ENCODE measurements around the gene UBE2O.

The UBE2O gene

DNA sequence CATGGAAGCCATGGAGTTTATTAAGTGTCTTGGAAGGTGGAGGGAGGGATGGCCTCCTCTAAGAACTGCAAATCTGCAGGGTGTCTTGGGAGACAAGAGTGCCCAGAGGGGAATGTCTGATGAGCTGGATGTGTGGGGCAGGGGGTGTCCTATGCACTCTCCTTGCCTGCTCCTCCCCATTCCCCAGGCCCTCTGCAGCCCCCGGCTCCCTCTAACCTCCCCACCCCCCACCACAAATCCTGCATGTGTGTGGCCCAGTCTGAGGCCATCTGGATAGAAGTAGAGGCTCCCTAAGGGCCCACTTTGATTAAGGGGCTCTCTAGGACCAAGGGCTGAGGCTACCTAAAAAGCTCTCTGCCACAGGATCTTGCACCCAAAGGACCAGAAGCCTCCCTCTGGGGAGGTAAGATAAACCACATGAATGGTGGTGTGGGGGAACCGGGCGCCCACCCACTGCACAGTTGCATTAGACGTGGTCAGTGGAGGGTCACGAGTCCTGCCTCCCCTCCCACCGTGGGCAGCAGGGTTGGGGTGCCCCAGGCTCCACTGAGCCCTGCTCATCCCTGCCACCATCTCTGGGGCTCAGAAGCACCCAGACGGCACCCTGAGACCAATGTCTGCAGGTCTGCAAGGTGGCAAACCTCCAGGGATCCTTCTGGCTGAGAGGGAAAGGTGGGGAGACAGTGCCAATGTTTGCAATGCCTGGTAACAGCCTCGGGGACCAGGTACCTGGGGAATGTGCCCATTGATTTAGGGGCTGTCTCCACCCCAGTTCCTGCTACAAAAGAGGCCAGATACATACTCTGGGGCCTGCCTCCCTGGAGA is 15.1 kb upstream of the UBE2O start:
- peaks cover 9% of the 10 kb centered on the region for H3K4me1 ChIP-seq (ENCODE audit: control insufficient read depth, insufficient read depth, low read depth, low read length)
- H4K91ac ChIP-seq (ENCODE audit: low read length), result no peak overlapping the region
- no peak overlapping the region for H2BK15ac ChIP-seq (ENCODE audit: low read depth, poor library complexity, severe bottlenecking)
- no peak overlapping the region for H3K9ac ChIP-seq (ENCODE audit: low read length)
- no peaks in the 10 kb centered on the region for H3K79me1 ChIP-seq (replicated peaks; ENCODE audit: low read length, poor library complexity, severe bottlenecking)
- H4K8ac ChIP-seq (ENCODE audit: low read length), result no peak overlapping the region
- no peak overlapping the region for H3K27ac ChIP-seq (ENCODE audit: low read length, poor library complexity, severe bottlenecking)
- H3K4me2 ChIP-seq (ENCODE audit: low read length, poor library complexity, severe bottlenecking), result no peak overlapping the region
- H2BK5ac ChIP-seq (ENCODE audit: low read depth, low read length, poor library complexity, severe bottlenecking), result no peak overlapping the region
- H3K18ac ChIP-seq (ENCODE audit: low read depth in 1 of 2, low read length in 2 of 2), result no peak overlapping the region
- peaks cover 0 to 49% of the 10 kb centered on the region in 2 experiments for H3K27me3 ChIP-seq (ENCODE audit: control insufficient read depth in 1 of 2, insufficient read depth in 1 of 2, low read length in 2 of 2)
- H2BK120ac ChIP-seq (ENCODE audit: low read depth, low read length), result no peak overlapping the region
- WGBS, result 93% methylated on average over 7 of the region's 8 CpGs
- no peak overlapping the region for H3K23ac ChIP-seq (ENCODE audit: low read length in 2 of 2)
- H3K4ac ChIP-seq (ENCODE audit: low read depth in 1 of 2, low read length in 2 of 2), result no peak overlapping the region
- H2AFZ ChIP-seq (ENCODE audit: low read depth, low read length), result no peak overlapping the region
- no peak overlapping the region for H2BK12ac ChIP-seq (ENCODE audit: low read length in 2 of 2)
- no peak for DNase-seq
- H3K14ac ChIP-seq (ENCODE audit: low read length in 2 of 2), result no peak overlapping the region
- no peaks in the 10 kb centered on the region for H3K9me3 ChIP-seq (ENCODE audit: control insufficient read depth, low read length)
- peaks cover 0 to 44% of the 10 kb centered on the region in 2 experiments for H3K36me3 ChIP-seq (ENCODE audit: control insufficient read depth in 1 of 2, insufficient read depth in 2 of 2, low read depth in 1 of 2, low read length in 2 of 2)
- H2AK5ac ChIP-seq (ENCODE audit: low read length, severe bottlenecking), result no peak overlapping the region
- no peak overlapping the region for H3K4me3 ChIP-seq (ENCODE audit: insufficient read depth in 1 of 2, low read depth in 1 of 2, low read length in 2 of 2)

DNA sequence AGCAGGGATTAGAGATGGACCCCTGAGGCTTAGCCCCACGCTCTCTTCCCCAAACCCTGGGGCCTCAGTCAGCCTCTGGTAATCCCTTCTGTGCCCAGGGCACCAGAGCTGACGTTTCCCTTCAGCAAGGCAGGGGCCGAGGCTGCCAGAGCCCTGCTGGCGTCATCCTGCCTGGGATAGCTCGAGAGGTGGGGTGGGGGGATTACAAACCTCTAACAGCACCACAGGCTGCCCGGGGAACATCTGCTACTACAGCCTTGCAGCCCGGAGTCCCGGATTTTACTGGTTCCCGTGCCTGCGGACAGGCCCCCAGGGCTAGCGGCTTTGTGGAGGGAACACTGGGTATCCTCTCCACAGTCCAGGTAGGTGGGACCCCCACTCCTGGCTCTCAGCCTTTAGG is 14.4 kb upstream of the UBE2O start, which contains the start of gene AANAT:
AANAT (plus strand) TSS at position 238 of the 400 bp plus-strand sequence. CDS start 1,144 bp downstream, outside the sequence.
- Histone ChIP-seq H2AFZ (ENCODE audit: low read depth, low read length) (no peak within 1 kb of the TSS), H3K4me3 (ENCODE audit: insufficient read depth in 1 of 2, low read depth in 1 of 2, low read length in 2 of 2) (no peak within 1 kb of the TSS), H3K14ac (ENCODE audit: low read length in 2 of 2) (no peak within 1 kb of the TSS), H3K4me1 (ENCODE audit: control insufficient read depth, insufficient read depth, low read depth, low read length) (peaks cover 9% of the 10 kb centered on the region), H3K9ac (ENCODE audit: low read length) (no peak within 1 kb of the TSS), H2BK5ac (ENCODE audit: low read depth, low read length, poor library complexity, severe bottlenecking) (no peak within 1 kb of the TSS), H3K27ac (ENCODE audit: low read length, poor library complexity, severe bottlenecking) (no peak within 1 kb of the TSS), H2AK5ac (ENCODE audit: low read length, severe bottlenecking) (no peak within 1 kb of the TSS), H3K4me2 (ENCODE audit: low read length, poor library complexity, severe bottlenecking) (no peak within 1 kb of the TSS), H3K79me1 (replicated peaks; ENCODE audit: low read length, poor library complexity, severe bottlenecking) (no peaks in the 10 kb centered on the region), H3K27me3 (ENCODE audit: control insufficient read depth in 1 of 2, insufficient read depth in 1 of 2, low read length in 2 of 2) (peaks cover 0 to 52% of the 10 kb centered on the region in 2 experiments), H2BK12ac (ENCODE audit: low read length in 2 of 2) (no peak within 1 kb of the TSS), H4K8ac (ENCODE audit: low read length) (no peak within 1 kb of the TSS), H2BK120ac (ENCODE audit: low read depth, low read length) (no peak within 1 kb of the TSS), H3K18ac (ENCODE audit: low read depth in 1 of 2, low read length in 2 of 2) (no peak within 1 kb of the TSS), H3K9me3 (ENCODE audit: control insufficient read depth, low read length) (no peaks in the 10 kb centered on the region), H4K91ac (ENCODE audit: low read length) (no peak within 1 kb of the TSS), H3K36me3 (ENCODE audit: control insufficient read depth in 1 of 2, insufficient read depth in 2 of 2, low read depth in 1 of 2, low read length in 2 of 2) (peaks cover 0 to 37% of the 10 kb centered on the region in 2 experiments), H2BK15ac (ENCODE audit: low read depth, poor library complexity, severe bottlenecking) (no peak within 1 kb of the TSS), H3K4ac (ENCODE audit: low read depth in 1 of 2, low read length in 2 of 2) (no peak within 1 kb of the TSS), H3K23ac (ENCODE audit: low read length in 2 of 2) (no peak within 1 kb of the TSS)
- DNase-seq, result no peak
- WGBS, result 75% methylated on average over 11 of the region's 11 CpGs

DNA sequence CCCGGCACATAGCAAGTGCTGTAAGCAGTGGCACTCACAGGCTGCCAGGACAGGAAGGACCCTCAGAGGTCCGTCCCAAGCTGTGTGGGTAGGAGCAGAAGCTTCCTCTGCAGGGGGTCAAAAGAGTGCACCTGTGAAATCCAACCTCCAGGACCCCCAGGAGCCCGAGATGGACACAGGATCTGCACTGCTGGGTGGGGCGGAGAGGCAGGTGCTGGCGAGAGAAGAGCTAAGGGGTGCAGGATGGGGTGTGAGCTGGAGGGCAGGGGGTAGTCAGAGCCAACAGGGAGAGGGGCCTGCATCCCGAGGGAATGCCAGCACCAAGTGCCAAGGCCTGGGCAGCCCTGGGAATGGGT is 13.8 kb upstream of the UBE2O start:
- Histone ChIP-seq H3K27me3 (ENCODE audit: control insufficient read depth in 1 of 2, insufficient read depth in 1 of 2, low read length in 2 of 2) (peaks cover 0 to 50% of the 10 kb centered on the region in 2 experiments), H3K4me3 (ENCODE audit: insufficient read depth in 1 of 2, low read depth in 1 of 2, low read length in 2 of 2) (no peak overlapping the region), H2BK15ac (ENCODE audit: low read depth, poor library complexity, severe bottlenecking) (no peak overlapping the region), H3K4ac (ENCODE audit: low read depth in 1 of 2, low read length in 2 of 2) (no peak overlapping the region), H3K4me2 (ENCODE audit: low read length, poor library complexity, severe bottlenecking) (no peak overlapping the region), H2AK5ac (ENCODE audit: low read length, severe bottlenecking) (no peak overlapping the region), H2BK12ac (ENCODE audit: low read length in 2 of 2) (no peak overlapping the region), H3K14ac (ENCODE audit: low read length in 2 of 2) (no peak overlapping the region), H3K9me3 (ENCODE audit: control insufficient read depth, low read length) (no peaks in the 10 kb centered on the region), H3K27ac (ENCODE audit: low read length, poor library complexity, severe bottlenecking) (no peak overlapping the region), H3K36me3 (ENCODE audit: control insufficient read depth in 1 of 2, insufficient read depth in 2 of 2, low read depth in 1 of 2, low read length in 2 of 2) (peaks cover 0 to 31% of the 10 kb centered on the region in 2 experiments), H2BK120ac (ENCODE audit: low read depth, low read length) (no peak overlapping the region), H2BK5ac (ENCODE audit: low read depth, low read length, poor library complexity, severe bottlenecking) (no peak overlapping the region), H3K18ac (ENCODE audit: low read depth in 1 of 2, low read length in 2 of 2) (no peak overlapping the region), H3K9ac (ENCODE audit: low read length) (no peak overlapping the region), H3K4me1 (ENCODE audit: control insufficient read depth, insufficient read depth, low read depth, low read length) (peaks cover 9% of the 10 kb centered on the region), H4K91ac (ENCODE audit: low read length) (no peak overlapping the region), H3K79me1 (replicated peaks; ENCODE audit: low read length, poor library complexity, severe bottlenecking) (no peaks in the 10 kb centered on the region), H4K8ac (ENCODE audit: low read length) (no peak overlapping the region), H3K23ac (ENCODE audit: low read length in 2 of 2) (no peak overlapping the region), H2AFZ (ENCODE audit: low read depth, low read length) (no peak overlapping the region)
- 89% methylated on average over 6 of the region's 6 CpGs for WGBS
- DNase-seq, result no peak

DNA sequence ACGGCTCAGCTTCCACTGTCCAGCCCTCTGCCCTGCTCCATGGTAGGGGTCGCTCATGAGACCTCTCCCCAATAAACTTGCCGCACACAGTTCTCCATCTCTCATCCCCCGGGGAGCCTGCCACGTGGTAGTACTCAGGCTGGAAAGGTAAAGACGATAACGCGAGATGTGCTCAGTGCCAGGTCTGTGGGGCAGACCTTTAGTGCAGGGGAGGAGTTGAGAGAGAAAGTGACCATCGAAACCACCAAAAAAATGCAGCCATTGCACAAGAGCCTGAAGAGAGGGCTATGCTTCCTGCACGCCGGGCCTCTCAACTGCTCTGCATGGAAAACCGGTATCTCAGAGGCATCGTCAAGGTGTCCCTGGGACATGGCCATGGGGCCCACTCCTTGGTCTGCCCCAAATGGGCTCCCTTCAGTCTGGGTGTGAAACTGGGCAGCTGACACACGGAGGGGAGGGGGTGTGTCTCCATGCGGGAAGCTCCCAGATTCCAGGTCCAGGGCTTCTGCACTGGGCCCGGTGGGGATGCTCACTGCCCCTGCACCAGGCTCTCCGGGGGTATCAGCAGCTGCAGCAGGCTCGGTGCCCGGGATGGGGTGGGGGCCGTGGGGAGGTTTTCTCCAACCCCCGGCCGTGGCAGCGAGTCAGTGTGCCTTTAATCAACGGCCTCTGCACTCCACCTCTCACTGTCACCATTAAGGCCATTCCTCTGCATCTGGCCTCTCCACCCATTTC is 9.8 kb upstream of the UBE2O start:
- H3K27ac ChIP-seq (ENCODE audit: low read length, poor library complexity, severe bottlenecking), result no peak overlapping the region
- H3K4me2 ChIP-seq (ENCODE audit: low read length, poor library complexity, severe bottlenecking), result no peak overlapping the region
- no peak overlapping the region for H2BK5ac ChIP-seq (ENCODE audit: low read depth, low read length, poor library complexity, severe bottlenecking)
- no peak overlapping the region for H4K8ac ChIP-seq (ENCODE audit: low read length)
- no peak overlapping the region for H2AK5ac ChIP-seq (ENCODE audit: low read length, severe bottlenecking)
- H2BK15ac ChIP-seq (ENCODE audit: low read depth, poor library complexity, severe bottlenecking), result no peak overlapping the region
- H4K91ac ChIP-seq (ENCODE audit: low read length), result no peak overlapping the region
- no peak overlapping the region for H3K4me3 ChIP-seq (ENCODE audit: insufficient read depth in 1 of 2, low read depth in 1 of 2, low read length in 2 of 2)
- H2BK120ac ChIP-seq (ENCODE audit: low read depth, low read length), result no peak overlapping the region
- no peaks in the 10 kb centered on the region for H3K36me3 ChIP-seq (ENCODE audit: control insufficient read depth in 1 of 2, insufficient read depth in 2 of 2, low read depth in 1 of 2, low read length in 2 of 2)
- no peaks in the 10 kb centered on the region for H3K9me3 ChIP-seq (ENCODE audit: control insufficient read depth, low read length)
- H3K27me3 ChIP-seq (ENCODE audit: control insufficient read depth in 1 of 2, insufficient read depth in 1 of 2, low read length in 2 of 2), result peaks cover 0 to 42% of the 10 kb centered on the region in 2 experiments
- no peak overlapping the region for H3K4ac ChIP-seq (ENCODE audit: low read depth in 1 of 2, low read length in 2 of 2)
- H3K23ac ChIP-seq (ENCODE audit: low read length in 2 of 2), result no peak overlapping the region
- H2AFZ ChIP-seq (ENCODE audit: low read depth, low read length), result no peak overlapping the region
- no peak overlapping the region for H3K14ac ChIP-seq (ENCODE audit: low read length in 2 of 2)
- no peak overlapping the region for H3K9ac ChIP-seq (ENCODE audit: low read length)
- no peak for DNase-seq
- peaks cover 9% of the 10 kb centered on the region for H3K4me1 ChIP-seq (ENCODE audit: control insufficient read depth, insufficient read depth, low read depth, low read length)
- H3K79me1 ChIP-seq (replicated peaks; ENCODE audit: low read length, poor library complexity, severe bottlenecking), result no peaks in the 10 kb centered on the region
- H3K18ac ChIP-seq (ENCODE audit: low read depth in 1 of 2, low read length in 2 of 2), result no peak overlapping the region
- no peak overlapping the region for H2BK12ac ChIP-seq (ENCODE audit: low read length in 2 of 2)
- WGBS, result 87% methylated on average over 23 of the region's 24 CpGs

Data from mesenchymal stem cell (in vitro differentiated cells and primary cell).